NCI-H510A treated with DMSO at 0.1 percent for 48 hours (cell line): Measurements from ENCODE around the gene SHC3.

Source experiments
- DNase-seq: peaks from one replicate; lab custom pipeline; 2025; lab: John Stamatoyannopoulos, UW

The SHC3 gene

GRCh38 chr9:89022001-89022759 is 156.4 kb downstream of the SHC3 start:
- DNase-seq: no peak

- no peak for DNase-seq
These were observed 157.3 kb downstream of the SHC3 start for GRCh38 chr9:89021154-89021803.

GRCh38 chr9:89020754-89021153 is 157.9 kb downstream of the SHC3 start:
- DNase-seq: no peak

- DNase-seq: no peak
These were observed 163.3 kb downstream of the SHC3 start for GRCh38 chr9:89015336-89015735.

- no peak for DNase-seq
These were observed 164.5 kb downstream of the SHC3 start for GRCh38 chr9:89014153-89014552.

GRCh38 chr9:89013660-89014059 is 165.0 kb downstream of the SHC3 start:
- DNase-seq: no peak

GRCh38 chr9:89012294-89013042 is 166.2 kb downstream of the SHC3 start:
- DNase-seq: no peak

- DNase-seq: no peak
These were observed 166.9 kb downstream of the SHC3 start for GRCh38 chr9:89011683-89012082.

- DNase-seq: no peak
These were observed 168.0 kb downstream of the SHC3 start for GRCh38 chr9:89010526-89011111.

GRCh38 chr9:89010056-89010455 is 168.6 kb downstream of the SHC3 start:
- DNase-seq: no peak

GRCh38 chr9:89009546-89009840 is 169.1 kb downstream of the SHC3 start:
- DNase-seq: no peak

- no peak for DNase-seq
These were observed 169.7 kb downstream of the SHC3 start for GRCh38 chr9:89008744-89009545.

- no peak for DNase-seq
These were observed 170.4 kb downstream of the SHC3 start for GRCh38 chr9:89008055-89008743.

- no peak for DNase-seq
These were observed 171.3 kb downstream of the SHC3 start for GRCh38 chr9:89006996-89007967.

- no peak for DNase-seq
These were observed 172.4 kb downstream of the SHC3 start for GRCh38 chr9:89006267-89006666.

GRCh38 chr9:89005323-89005722 is 173.3 kb downstream of the SHC3 start:
- DNase-seq: no peak

- DNase-seq: no peak
These were observed 175.6 kb downstream of the SHC3 start for GRCh38 chr9:89002987-89003386.

GRCh38 chr9:89001917-89002540 is 176.6 kb downstream of the SHC3 start:
- DNase-seq: no peak
